ENCODE results near the gene CREB3L4. TPM values are rescaled to one million over a fixed set of nuclear protein-coding genes. Genes with fewer than 3 reads are reported as not detected.

Gene CREB3L4
- total RNA-seq, 1 experiment from 2014 or later: 25.9 TPM

GRCh38 chr1:153945131-153945794 lies 22.4 kb upstream of the CREB3L4 start:
- Histone ChIP-seq H3K4me3 (peak overlapping the region; percentile 85), H3F3A (ENCODE audit: insufficient read depth, low read depth) (peaks cover 16% of the 10 kb centered on the region; the same call in 1 of the 2 replicates), H3K9me2 (ENCODE audit: insufficient read depth) (no peaks in the 10 kb centered on the region), H2AFZ (peak overlapping the region; percentile 94), H3K4me2 (peak overlapping the region; percentile 98), H3K36me3 (ENCODE audit: low read depth) (peaks cover 7% of the 10 kb centered on the region; the same call in 1 of the 2 replicates), H3K4me1 (replicated peaks; ENCODE audit: insufficient read depth) (peaks cover 10% of the 10 kb centered on the region; the same call in 1 of the 2 replicates), H4K20me1 (ENCODE audit: insufficient read depth) (no peaks in the 10 kb centered on the region), H3K27ac (no peak overlapping the region), H3K9me3 (ENCODE audit: insufficient read depth, low read depth) (no peaks in the 10 kb centered on the region), H3K27me3 (ENCODE audit: insufficient read depth, low read depth) (no peaks in the 10 kb centered on the region), H3K79me2 (ENCODE audit: low read depth) (peaks cover 19% of the 10 kb centered on the region)
- POLR2A ChIA-PET (ENCODE audit: unreplicated experiment): no interaction called here
- TF ChIP-seq EZH2 (IDR thresholded peaks at IDR 0.05; ENCODE audit: low read depth): no peak
- TF ChIP-seq, protein P1, sequence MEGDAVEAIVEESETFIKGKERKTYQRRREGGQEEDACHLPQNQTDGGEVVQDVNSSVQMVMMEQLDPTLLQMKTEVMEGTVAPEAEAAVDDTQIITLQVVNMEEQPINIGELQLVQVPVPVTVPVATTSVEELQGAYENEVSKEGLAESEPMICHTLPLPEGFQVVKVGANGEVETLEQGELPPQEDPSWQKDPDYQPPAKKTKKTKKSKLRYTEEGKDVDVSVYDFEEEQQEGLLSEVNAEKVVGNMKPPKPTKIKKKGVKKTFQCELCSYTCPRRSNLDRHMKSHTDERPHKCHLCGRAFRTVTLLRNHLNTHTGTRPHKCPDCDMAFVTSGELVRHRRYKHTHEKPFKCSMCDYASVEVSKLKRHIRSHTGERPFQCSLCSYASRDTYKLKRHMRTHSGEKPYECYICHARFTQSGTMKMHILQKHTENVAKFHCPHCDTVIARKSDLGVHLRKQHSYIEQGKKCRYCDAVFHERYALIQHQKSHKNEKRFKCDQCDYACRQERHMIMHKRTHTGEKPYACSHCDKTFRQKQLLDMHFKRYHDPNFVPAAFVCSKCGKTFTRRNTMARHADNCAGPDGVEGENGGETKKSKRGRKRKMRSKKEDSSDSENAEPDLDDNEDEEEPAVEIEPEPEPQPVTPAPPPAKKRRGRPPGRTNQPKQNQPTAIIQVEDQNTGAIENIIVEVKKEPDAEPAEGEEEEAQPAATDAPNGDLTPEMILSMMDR (conservative IDR thresholded peaks at IDR 0.05): no peak
- intact Hi-C loops (cut with micrococcal nuclease; ENCODE audit: unreplicated experiment): loop anchor here (1.0 kb wide), 1 partner anchor 41 kb away; the partner anchor contains the start of gene RAB13
- BruUV-seq (replicated peaks): no TSS peak
- CTCF ChIA-PET: interaction anchor here (0.7 to 1.1 kb wide), 5 partner anchors 22 to 580 kb away, joined by 3 to 4 read pairs (median 3); partner anchors contain the start of gene RAB13
- no peak for DNase-seq

GRCh38 chr1:153945795-153946621 lies 21.7 kb upstream of the CREB3L4 start:
- H4K20me1 ChIP-seq (ENCODE audit: insufficient read depth): no peaks in the 10 kb centered on the region
- H3K27ac ChIP-seq: no peak overlapping the region
- peaks cover 10% of the 10 kb centered on the region; the same call in 1 of the 2 replicates for H3K4me1 ChIP-seq (replicated peaks; ENCODE audit: insufficient read depth)
- H3K9me3 ChIP-seq (ENCODE audit: insufficient read depth, low read depth): no peaks in the 10 kb centered on the region
- TSS peak; percentile 32 for BruUV-seq (replicated peaks)
- H3K36me3 ChIP-seq (ENCODE audit: low read depth): peaks cover 8% of the 10 kb centered on the region
- CTCF ChIA-PET: interaction anchor here (0.5 to 1.5 kb wide), 6 partner anchors 11 to 148 kb away, joined by 3 to 6 read pairs (median 4); partner anchors contain the start of gene RAB13
- DNase-seq: peak in 1 of 2 experiments; percentile 64
- H2AFZ ChIP-seq: peak overlapping the region; percentile 94
- H3K9me2 ChIP-seq (ENCODE audit: insufficient read depth): no peaks in the 10 kb centered on the region
- peaks cover 19% of the 10 kb centered on the region for H3K79me2 ChIP-seq (ENCODE audit: low read depth)
- TF ChIP-seq, protein P1 (conservative IDR thresholded peaks at IDR 0.05): no peak
- TF ChIP-seq EZH2 (IDR thresholded peaks at IDR 0.05; ENCODE audit: low read depth): no peak
- peak overlapping the region; percentile 98 for H3K4me2 ChIP-seq
- no peaks in the 10 kb centered on the region for H3K27me3 ChIP-seq (ENCODE audit: insufficient read depth, low read depth)
- intact Hi-C loops (cut with micrococcal nuclease; ENCODE audit: unreplicated experiment): loop anchor here (1.0 kb wide), 3 partner anchors 17 to 149 kb away; partner anchors contain the start of genes RAB13 and SLC39A1
- peak overlapping the region; percentile 85 for H3K4me3 ChIP-seq
- POLR2A ChIA-PET (ENCODE audit: unreplicated experiment): interaction anchor here (0.6 to 0.7 kb wide), 3 partner anchors 110 to 986 kb away, joined by 5 to 11 read pairs (median 5); no protein-coding TSS in a partner anchor
- H3F3A ChIP-seq (ENCODE audit: insufficient read depth, low read depth): peaks cover 16% of the 10 kb centered on the region; the same call in 1 of the 2 replicates
